Stimulated activated memory B cell treated with anti-CD40 and anti-IgM and Interleukin-4, amounts not matched to agents 10 μg/mL and 1 μg/mL and 100 μg/mL, for 72 hours (primary cell): ENCODE data around the gene MUL1.
A peak's percentile ranks its signal among the peaks of the same experiment; 100 is the strongest.

ENCODE experiments used
- ATAC-seq: fragments of 150-1000 bp; cut with Tn5 transposase; 2 replicates; pipeline ENCODE4 v1.10.0; 2021
- H3K27ac Mint-ChIP-seq: one replicate; pipeline ENCODE4 v1.8.0; 2022; ENCODE audit warnings: mild to moderate bottlenecking, mixed read lengths
- H3K27me3 Mint-ChIP-seq: one replicate; pipeline ENCODE4 v1.8.0; 2022; ENCODE audit warnings: mixed read lengths
- H3K36me3 Mint-ChIP-seq: one replicate; pipeline ENCODE4 v1.8.0; 2022; ENCODE audit warnings: mixed read lengths
- H3K4me1 Mint-ChIP-seq: one replicate; pipeline ENCODE4 v1.8.0; 2022; ENCODE audit warnings: mixed read lengths
- H3K4me3 Mint-ChIP-seq: one replicate; pipeline ENCODE4 v1.8.0; 2022; ENCODE audit warnings: mild to moderate bottlenecking, moderate library complexity, mixed read lengths
- H3K9me3 Mint-ChIP-seq: one replicate; pipeline ENCODE4 v1.8.0; 2022; ENCODE audit warnings: mixed read lengths

The MUL1 gene

GRCh38 chr1:20472121-20472520 lies 35.8 kb downstream of the MUL1 start:
- Mint-ChIP-seq H3K9me3 (peaks cover 4% of the 10 kb centered on the region), H3K4me1 (peaks cover 16% of the 10 kb centered on the region), H3K27me3 (peaks cover 76% of the 10 kb centered on the region), H3K36me3 (no peaks in the 10 kb centered on the region), H3K27ac (no peak overlapping the region), H3K4me3 (no peak overlapping the region)
- ATAC-seq, result no peak

- Mint-ChIP-seq H3K9me3 (peaks cover 4% of the 10 kb centered on the region), H3K27me3 (peaks cover 56% of the 10 kb centered on the region), H3K4me3 (no peak overlapping the region), H3K4me1 (peaks cover 14% of the 10 kb centered on the region), H3K36me3 (no peaks in the 10 kb centered on the region), H3K27ac (no peak overlapping the region)
- ATAC-seq, result no peak
Observed at GRCh38 chr1:20470194-20470593, 37.8 kb downstream of the MUL1 start.

- H3K27ac Mint-ChIP-seq, result no peak overlapping the region
- peaks cover 4% of the 10 kb centered on the region for H3K9me3 Mint-ChIP-seq
- H3K4me3 Mint-ChIP-seq, result no peak overlapping the region
- H3K27me3 Mint-ChIP-seq, result peaks cover 50% of the 10 kb centered on the region
- H3K36me3 Mint-ChIP-seq, result no peaks in the 10 kb centered on the region
- peaks cover 14% of the 10 kb centered on the region for H3K4me1 Mint-ChIP-seq
- ATAC-seq, result no peak
Observed at GRCh38 chr1:20469406-20470076, 38.4 kb downstream of the MUL1 start.

GRCh38 chr1:20466273-20466672 lies 41.7 kb downstream of the MUL1 start:
- Mint-ChIP-seq H3K27ac (no peak overlapping the region), H3K36me3 (no peaks in the 10 kb centered on the region), H3K27me3 (peaks cover 19% of the 10 kb centered on the region), H3K4me1 (peaks cover 7% of the 10 kb centered on the region), H3K4me3 (no peak overlapping the region), H3K9me3 (peaks cover 4% of the 10 kb centered on the region)
- peak; percentile 50 for ATAC-seq

GRCh38 chr1:20465187-20465586 lies 42.8 kb downstream of the MUL1 start:
- H3K36me3 Mint-ChIP-seq, result no peaks in the 10 kb centered on the region
- no peak overlapping the region for H3K27ac Mint-ChIP-seq
- H3K4me3 Mint-ChIP-seq, result no peak overlapping the region
- no peak for ATAC-seq
- H3K4me1 Mint-ChIP-seq, result peaks cover 7% of the 10 kb centered on the region
- peaks cover 4% of the 10 kb centered on the region for H3K9me3 Mint-ChIP-seq
- H3K27me3 Mint-ChIP-seq, result peaks cover 23% of the 10 kb centered on the region

GRCh38 chr1:20463502-20463901 lies 44.4 kb downstream of the MUL1 start:
- Mint-ChIP-seq H3K27me3 (peaks cover 28% of the 10 kb centered on the region), H3K36me3 (no peaks in the 10 kb centered on the region), H3K4me1 (peaks cover 7% of the 10 kb centered on the region), H3K4me3 (no peak overlapping the region), H3K27ac (no peak overlapping the region), H3K9me3 (peaks cover 4% of the 10 kb centered on the region)
- no peak for ATAC-seq

GRCh38 chr1:20462397-20462796 lies 45.6 kb downstream of the MUL1 start:
- ATAC-seq, result no peak
- Mint-ChIP-seq H3K9me3 (peaks cover 4% of the 10 kb centered on the region), H3K4me3 (no peak overlapping the region), H3K27ac (no peak overlapping the region), H3K36me3 (no peaks in the 10 kb centered on the region), H3K4me1 (peaks cover 7% of the 10 kb centered on the region), H3K27me3 (peaks cover 29% of the 10 kb centered on the region)

GRCh38 chr1:20458717-20459116 lies 49.2 kb downstream of the MUL1 start:
- Mint-ChIP-seq H3K9me3 (peaks cover 4% of the 10 kb centered on the region), H3K4me3 (no peak overlapping the region), H3K27ac (no peak overlapping the region), H3K36me3 (no peaks in the 10 kb centered on the region), H3K4me1 (no peaks in the 10 kb centered on the region), H3K27me3 (peaks cover 37% of the 10 kb centered on the region)
- no peak for ATAC-seq

- Mint-ChIP-seq H3K27me3 (peaks cover 35% of the 10 kb centered on the region), H3K36me3 (no peaks in the 10 kb centered on the region), H3K9me3 (no peaks in the 10 kb centered on the region), H3K4me1 (no peaks in the 10 kb centered on the region), H3K27ac (no peak overlapping the region), H3K4me3 (no peak overlapping the region)
- ATAC-seq, result no peak
Observed at GRCh38 chr1:20454004-20454403, 53.9 kb downstream of the MUL1 start.

GRCh38 chr1:20449735-20450311 lies 58.1 kb downstream of the MUL1 start:
- Mint-ChIP-seq H3K27ac (no peak overlapping the region), H3K4me1 (no peaks in the 10 kb centered on the region), H3K9me3 (no peaks in the 10 kb centered on the region), H3K27me3 (peaks cover 43% of the 10 kb centered on the region), H3K4me3 (no peak overlapping the region), H3K36me3 (no peaks in the 10 kb centered on the region)
- ATAC-seq, result no peak
